HepG2 (cell line): Measurements from ENCODE around the gene LRRC8C. TPM values are rescaled to one million over a fixed set of nuclear protein-coding genes. Genes with fewer than 3 reads are reported as not detected.
A peak's percentile ranks its signal among the peaks of the same experiment; 100 is the strongest.

Experiments
- ARID3A ChIP-seq: IDR thresholded peaks from 2 replicates; pipeline ENCODE4 v1.6.1; 2012; ENCODE audit warnings: low read depth, low read length, improper control_type of control experiment
- CREM ChIP-seq, 2 experiments: sonication (generic) in 1 of 2; formaldehyde crosslinking in 1 of 2; IDR thresholded peaks; 2 replicates each; pipeline versions ENCODE4 v1.4.0 to v1.6.1; 2016 to 2020; ENCODE audit warnings: antibody characterized with exemption in 1 of 2, mild to moderate bottlenecking in 1 of 2, missing genetic modification reagents in 1 of 2
- CTCF ChIP-seq: sonication (generic); formaldehyde crosslinking; IDR thresholded peaks from 2 replicates; pipeline ENCODE4 v1.5.0; 2020; ENCODE audit warnings: mild to moderate bottlenecking, missing genetic modification reagents, moderate library complexity
- FIP1L1 ChIP-seq: fragments of 200-400 bp; formaldehyde crosslinking; IDR thresholded peaks from 2 replicates; pipeline ENCODE4 v1.6.1; 2018; ENCODE audit warnings: low read depth, mild to moderate bottlenecking, low read length, moderate library complexity, borderline replicate concordance; ENCODE audit not compliant: insufficient read depth
- FOXM1 ChIP-seq: sonication (generic); formaldehyde crosslinking; IDR thresholded peaks from 2 replicates; pipeline ENCODE4 v1.5.0; 2020; ENCODE audit warnings: missing genetic modification reagents
- GMEB2 ChIP-seq: IDR thresholded peaks from 2 replicates; pipeline ENCODE4 v1.6.1; 2016; ENCODE audit warnings: missing biosample characterization, missing genetic modification reagents, low read depth
- GTF3A ChIP-seq: sonication (generic); formaldehyde crosslinking; conservative IDR thresholded peaks from 2 replicates; pipeline ENCODE4 v1.4.0; 2020; ENCODE audit warnings: mild to moderate bottlenecking, missing genetic modification reagents
- HDAC6 ChIP-seq: fragments of 200-600 bp; sonication (generic); IDR thresholded peaks from 2 replicates; pipeline ENCODE4 v1.7.0; 2017; ENCODE audit warnings: mild to moderate bottlenecking, antibody characterized with exemption, low read length, low read depth
- KDM5B ChIP-seq: sonication (generic); formaldehyde crosslinking; IDR thresholded peaks from 2 replicates; pipeline ENCODE4 v1.4.0; 2020; ENCODE audit warnings: missing genetic modification reagents, mild to moderate bottlenecking, borderline replicate concordance
- KLF15 ChIP-seq: sonication (generic); formaldehyde crosslinking; IDR thresholded peaks from 2 replicates; pipeline ENCODE4 v1.8.1; 2023; ENCODE audit warnings: borderline replicate concordance, mild to moderate bottlenecking, inconsistent platforms, missing genetic modification reagents, mixed read lengths
- NFATC3 ChIP-seq: sonication (generic); formaldehyde crosslinking; IDR thresholded peaks from 2 replicates; pipeline ENCODE4 v1.5.1; 2020; ENCODE audit warnings: mild to moderate bottlenecking, missing genetic modification reagents
- RORA ChIP-seq: sonication (generic); formaldehyde crosslinking; IDR thresholded peaks from 2 replicates; pipeline ENCODE4 v1.5.0; 2020; ENCODE audit warnings: mild to moderate bottlenecking, missing genetic modification reagents, moderate library complexity
- SATB2 ChIP-seq: sonication (generic); formaldehyde crosslinking; IDR thresholded peaks from 2 replicates; pipeline ENCODE4 v1.5.0; 2020; ENCODE audit warnings: missing genetic modification reagents
- SMARCC2 ChIP-seq: fragments of 450-650 bp; IDR thresholded peaks from 2 replicates; pipeline ENCODE4 v1.6.1; 2017; ENCODE audit warnings: antibody characterized with exemption, mild to moderate bottlenecking
- STAG1 ChIP-seq: sonication (generic); formaldehyde crosslinking; IDR thresholded peaks from 2 replicates; pipeline ENCODE4 v1.4.0; 2020; ENCODE audit warnings: missing genetic modification reagents
- THAP9 ChIP-seq: sonication (generic); formaldehyde crosslinking; IDR thresholded peaks from 2 replicates; pipeline ENCODE4; 2020; ENCODE audit warnings: missing genetic modification reagents, mild to moderate bottlenecking, borderline replicate concordance
- YEATS2 ChIP-seq: sonication (generic); formaldehyde crosslinking; IDR thresholded peaks from 2 replicates; pipeline ENCODE4 v1.4.0; 2020; ENCODE audit warnings: missing genetic modification reagents, borderline replicate concordance
- ZBTB14 ChIP-seq: sonication (generic); formaldehyde crosslinking; IDR thresholded peaks from 2 replicates; pipeline ENCODE4 v1.4.0; 2020; ENCODE audit warnings: missing genetic modification reagents
- ZNF775 ChIP-seq: sonication (generic); formaldehyde crosslinking; IDR thresholded peaks from 2 replicates; pipeline ENCODE4 v1.4.0; 2020; ENCODE audit warnings: missing genetic modification reagents, mild to moderate bottlenecking, moderate library complexity, borderline replicate concordance
- polyA plus RNA-seq, 8 experiments: library from polyadenylated mRNA; depleted of rRNA in 3 of 8; stranded (reverse) in 7 of 8; unstranded in 1 of 8; fragments of >200 nt; fragmentation: Illumina TruSeq in 4 of 8; extraction: Trizol in 4 of 8; gene quantifications; 2 replicates each; pipeline versions ENCODE4 v1.2.1 to v1.2.3, GENCODE V29; 2011 to 2016; ENCODE audit warnings: low read depth in 4 of 8, missing spikeins in 1 of 8, mixed read lengths in 1 of 8; ENCODE audit not compliant: insufficient read depth in 1 of 8
- total RNA-seq, 5 experiments: library from RNA; depleted of rRNA; stranded (reverse); fragments of >200 nt; fragmentation: Illumina TruSeq; extraction: Trizol; gene quantifications; 2 replicates each; pipeline ENCODE4 v1.2.3, GENCODE V29; 2016; ENCODE audit warnings: low read depth in 1 of 5

Gene LRRC8C
- total and polyA plus RNA-seq, 2 of the 13 experiments (the other 11 are each of a cell fraction or from before 2014, with no cell fraction given), result 0.22 to 0.32 TPM

GRCh38 chr1:89610457-89611011 lies 22.4 kb upstream of the LRRC8C start (continued):
- TF ChIP-seq RORA (CRISPR knock-in tag) (no peak), CREM (IDR thresholded peaks at IDR 0.05) (no peak), CREM (CRISPR knock-in tag; IDR thresholded peaks at IDR 0.05) (no peak), GTF3A (CRISPR knock-in tag) (no peak), GMEB2 (CRISPR knock-in tag) (no peak), CTCF (CRISPR knock-in tag) (0 out of 2 replicates have a peak, but pooled peaks have one; percentile 13), FOXM1 (CRISPR knock-in tag) (no peak), ZBTB14 (CRISPR knock-in tag) (no peak), FIP1L1 (no peak), STAG1 (CRISPR knock-in tag) (no peak), ZNF775 (CRISPR knock-in tag) (no peak), SATB2 (CRISPR knock-in tag) (no peak), KDM5B (CRISPR knock-in tag) (no peak), HDAC6 (no peak), KLF15 (CRISPR knock-in tag) (no peak), NFATC3 (CRISPR knock-in tag) (no peak), SMARCC2 (no peak), ARID3A (no peak), THAP9 (CRISPR knock-in tag) (no peak), YEATS2 (no peak)
